HepG2 (cell line): ENCODE measurements around the gene SETD7. TPM values are rescaled to one million over a fixed set of nuclear protein-coding genes. Genes with fewer than 3 reads are reported as not detected.

Source experiments
- ARNT ChIP-seq: fragments of 450-650 bp; IDR thresholded peaks from 2 replicates; pipeline ENCODE4 v1.6.1; 2017
- CBFB ChIP-seq: sonication (generic); formaldehyde crosslinking; IDR thresholded peaks from 2 replicates; pipeline ENCODE4 v1.4.0; 2020; ENCODE audit warnings: missing genetic modification reagents
- CBX1 ChIP-seq: IDR thresholded peaks from one replicate; pipeline ENCODE4 v1.6.1; 2016; ENCODE audit warnings: antibody characterized with exemption, low read depth
- CREM ChIP-seq, 2 experiments: sonication (generic) in 1 of 2; formaldehyde crosslinking in 1 of 2; IDR thresholded peaks; 2 replicates each; pipeline versions ENCODE4 v1.4.0 to v1.6.1; 2016 to 2020; ENCODE audit warnings: antibody characterized with exemption in 1 of 2, mild to moderate bottlenecking in 1 of 2, missing genetic modification reagents in 1 of 2
- IRF2 ChIP-seq: IDR thresholded peaks from 2 replicates; pipeline ENCODE4 v1.6.1; 2018; ENCODE audit warnings: missing genetic modification reagents, missing compliant biosample characterization
- KAT2B ChIP-seq: fragments of 150-350 bp; IDR thresholded peaks from 2 replicates; pipeline ENCODE4 v1.6.1; 2014; ENCODE audit warnings: low read depth, low read length, borderline replicate concordance
- MTA3 ChIP-seq: sonication (generic); formaldehyde crosslinking; IDR thresholded peaks from 2 replicates; pipeline ENCODE4 v1.4.0; 2020; ENCODE audit warnings: missing genetic modification reagents
- RAD21 ChIP-seq: fragments of 450-650 bp; formaldehyde crosslinking; IDR thresholded peaks from 2 replicates; pipeline ENCODE4 v1.5.0; 2020; ENCODE audit warnings: mild to moderate bottlenecking
- SMAD1 ChIP-seq: sonication (generic); formaldehyde crosslinking; IDR thresholded peaks from 2 replicates; pipeline ENCODE4 v1.4.0; 2020; ENCODE audit warnings: missing genetic modification reagents, low read depth, mild to moderate bottlenecking, borderline replicate concordance
- XRCC5 ChIP-seq: fragments of 200-400 bp; formaldehyde crosslinking; optimal IDR thresholded peaks from 2 replicates; pipeline ENCODE3; 2017; ENCODE audit warnings: mild to moderate bottlenecking, low read length
- ZBTB38 ChIP-seq: sonication (generic); formaldehyde crosslinking; IDR thresholded peaks from 2 replicates; pipeline ENCODE4 v1.5.1; 2020; ENCODE audit warnings: mild to moderate bottlenecking, missing genetic modification reagents
- ZC3H13 ChIP-seq: sonication (generic); formaldehyde crosslinking; IDR thresholded peaks from 2 replicates; pipeline ENCODE4 v1.8.1; 2023; ENCODE audit warnings: mild to moderate bottlenecking, missing genetic modification reagents, moderate library complexity
- ZNF10 ChIP-seq: sonication (generic); formaldehyde crosslinking; IDR thresholded peaks from 2 replicates; pipeline ENCODE4 v1.4.0; 2020; ENCODE audit warnings: mild to moderate bottlenecking, low read depth, missing genetic modification reagents, borderline replicate concordance
- ZNF382 ChIP-seq: sonication (generic); formaldehyde crosslinking; IDR thresholded peaks from 2 replicates; pipeline ENCODE4 v1.5.0; 2020; ENCODE audit warnings: missing genetic modification reagents, mild to moderate bottlenecking, borderline replicate concordance
- ZNF607 ChIP-seq: sonication (generic); formaldehyde crosslinking; IDR thresholded peaks from 2 replicates; pipeline ENCODE4 v1.5.1; 2020; ENCODE audit warnings: missing genetic modification reagents, mild to moderate bottlenecking, borderline replicate concordance
- ZNF720 ChIP-seq: sonication (generic); formaldehyde crosslinking; IDR thresholded peaks from 2 replicates; pipeline ENCODE4 v1.4.0; 2020; ENCODE audit warnings: missing genetic modification reagents
- ZNF777 ChIP-seq: sonication (generic); formaldehyde crosslinking; IDR thresholded peaks from 2 replicates; pipeline ENCODE4 v1.4.0; 2020; ENCODE audit warnings: missing genetic modification reagents
- ZSCAN9 ChIP-seq: IDR thresholded peaks from 2 replicates; pipeline ENCODE4 v1.6.1; 2016; ENCODE audit warnings: borderline replicate concordance
- polyA plus RNA-seq, 8 experiments: library from polyadenylated mRNA; depleted of rRNA in 3 of 8; stranded (reverse) in 7 of 8; unstranded in 1 of 8; fragments of >200 nt; fragmentation: Illumina TruSeq in 4 of 8; extraction: Trizol in 4 of 8; gene quantifications; 2 replicates each; pipeline versions ENCODE4 v1.2.1 to v1.2.3, GENCODE V29; 2011 to 2016; ENCODE audit warnings: low read depth in 4 of 8, missing spikeins in 1 of 8, mixed read lengths in 1 of 8; ENCODE audit not compliant: insufficient read depth in 1 of 8
- total RNA-seq, 5 experiments: library from RNA; depleted of rRNA; stranded (reverse); fragments of >200 nt; fragmentation: Illumina TruSeq; extraction: Trizol; gene quantifications; 2 replicates each; pipeline ENCODE4 v1.2.3, GENCODE V29; 2016; ENCODE audit warnings: low read depth in 1 of 5
- TF ChIP-seq, protein P1 (sequence below): IDR thresholded peaks from 2 replicates; pipeline ENCODE4 v1.4.0; 2020; ENCODE audit warnings: mild to moderate bottlenecking, missing genetic modification reagents
- TF ChIP-seq, protein P2 (sequence below): IDR thresholded peaks from 2 replicates; pipeline ENCODE4 v1.6.1; 2012; ENCODE audit warnings: inconsistent platforms
- TF ChIP-seq, protein P3 (sequence below): sonication (generic); IDR thresholded peaks from 2 replicates; pipeline ENCODE4 v1.6.1; 2016; ENCODE audit warnings: low read depth, borderline replicate concordance
- TF ChIP-seq, protein P4 (sequence below): sonication (generic); formaldehyde crosslinking; IDR thresholded peaks from 2 replicates; pipeline ENCODE4 v1.4.0; 2020; ENCODE audit warnings: mild to moderate bottlenecking, missing genetic modification reagents
- TF ChIP-seq, protein P5 (sequence below): IDR thresholded peaks from 2 replicates; pipeline ENCODE4 v1.6.1; 2018; ENCODE audit warnings: missing genetic modification reagents

SETD7 gene
- total and polyA plus RNA-seq, 2 of the 13 experiments (the other 11 are each of a cell fraction or from before 2014, with no cell fraction given), result 0.08 to 0.22 TPM

DNA sequence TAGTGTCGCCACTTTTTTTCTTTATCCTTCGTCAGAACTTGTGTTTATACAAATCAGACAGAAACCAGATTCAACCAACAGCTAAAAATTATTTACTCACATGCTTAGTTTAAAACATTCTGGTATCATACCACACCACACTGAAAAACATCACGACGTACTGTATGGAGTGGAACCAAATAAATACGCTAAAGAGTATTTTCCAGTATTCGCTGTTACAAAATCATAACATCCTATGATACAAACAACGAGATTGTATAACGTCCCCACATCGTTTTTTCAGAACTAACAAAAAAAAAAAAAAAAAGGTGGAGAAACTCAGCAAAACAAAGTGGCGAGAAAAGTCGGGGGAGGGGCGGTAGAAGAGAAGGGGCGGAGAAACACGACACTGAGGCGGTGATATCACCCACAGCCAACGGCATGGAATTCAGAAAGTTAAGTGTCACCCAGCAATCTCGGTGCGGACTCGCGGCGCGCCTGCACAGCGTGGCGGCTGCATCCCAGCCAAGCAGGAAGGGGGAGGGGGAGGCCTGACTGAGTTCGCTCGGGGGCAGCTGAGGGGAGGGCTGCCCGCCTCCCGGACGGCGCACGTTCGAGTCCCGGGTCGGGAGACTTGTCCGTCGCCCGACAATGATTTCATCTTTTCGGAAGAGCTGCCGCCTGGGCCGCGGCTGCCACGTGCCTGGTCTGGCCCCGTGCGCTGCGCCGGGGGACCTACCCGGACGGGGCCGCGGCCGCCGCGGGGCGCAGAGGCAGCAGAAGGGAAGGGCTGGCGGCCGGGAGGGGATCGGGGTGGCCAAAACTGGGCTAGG is 920 bp downstream of the SETD7 start (continued):
- no peak for TF ChIP-seq ZSCAN9 (CRISPR knock-in tag)
- TF ChIP-seq ZNF382, result no peak
- no peak for TF ChIP-seq SMAD1 (CRISPR knock-in tag)
- no peak for TF ChIP-seq IRF2 (CRISPR knock-in tag)
- TF ChIP-seq ZNF720 (CRISPR knock-in tag), result no peak
- TF ChIP-seq, protein P1, sequence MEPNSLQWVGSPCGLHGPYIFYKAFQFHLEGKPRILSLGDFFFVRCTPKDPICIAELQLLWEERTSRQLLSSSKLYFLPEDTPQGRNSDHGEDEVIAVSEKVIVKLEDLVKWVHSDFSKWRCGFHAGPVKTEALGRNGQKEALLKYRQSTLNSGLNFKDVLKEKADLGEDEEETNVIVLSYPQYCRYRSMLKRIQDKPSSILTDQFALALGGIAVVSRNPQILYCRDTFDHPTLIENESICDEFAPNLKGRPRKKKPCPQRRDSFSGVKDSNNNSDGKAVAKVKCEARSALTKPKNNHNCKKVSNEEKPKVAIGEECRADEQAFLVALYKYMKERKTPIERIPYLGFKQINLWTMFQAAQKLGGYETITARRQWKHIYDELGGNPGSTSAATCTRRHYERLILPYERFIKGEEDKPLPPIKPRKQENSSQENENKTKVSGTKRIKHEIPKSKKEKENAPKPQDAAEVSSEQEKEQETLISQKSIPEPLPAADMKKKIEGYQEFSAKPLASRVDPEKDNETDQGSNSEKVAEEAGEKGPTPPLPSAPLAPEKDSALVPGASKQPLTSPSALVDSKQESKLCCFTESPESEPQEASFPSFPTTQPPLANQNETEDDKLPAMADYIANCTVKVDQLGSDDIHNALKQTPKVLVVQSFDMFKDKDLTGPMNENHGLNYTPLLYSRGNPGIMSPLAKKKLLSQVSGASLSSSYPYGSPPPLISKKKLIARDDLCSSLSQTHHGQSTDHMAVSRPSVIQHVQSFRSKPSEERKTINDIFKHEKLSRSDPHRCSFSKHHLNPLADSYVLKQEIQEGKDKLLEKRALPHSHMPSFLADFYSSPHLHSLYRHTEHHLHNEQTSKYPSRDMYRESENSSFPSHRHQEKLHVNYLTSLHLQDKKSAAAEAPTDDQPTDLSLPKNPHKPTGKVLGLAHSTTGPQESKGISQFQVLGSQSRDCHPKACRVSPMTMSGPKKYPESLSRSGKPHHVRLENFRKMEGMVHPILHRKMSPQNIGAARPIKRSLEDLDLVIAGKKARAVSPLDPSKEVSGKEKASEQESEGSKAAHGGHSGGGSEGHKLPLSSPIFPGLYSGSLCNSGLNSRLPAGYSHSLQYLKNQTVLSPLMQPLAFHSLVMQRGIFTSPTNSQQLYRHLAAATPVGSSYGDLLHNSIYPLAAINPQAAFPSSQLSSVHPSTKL (CRISPR knock-in tag), result no peak; the same call in 1 of the 2 replicates
- TF ChIP-seq ZC3H13, result no peak
- no peak for TF ChIP-seq CREM (IDR thresholded peaks at IDR 0.05)
- no peak for TF ChIP-seq CREM (CRISPR knock-in tag; IDR thresholded peaks at IDR 0.05)
- TF ChIP-seq, protein P2, sequence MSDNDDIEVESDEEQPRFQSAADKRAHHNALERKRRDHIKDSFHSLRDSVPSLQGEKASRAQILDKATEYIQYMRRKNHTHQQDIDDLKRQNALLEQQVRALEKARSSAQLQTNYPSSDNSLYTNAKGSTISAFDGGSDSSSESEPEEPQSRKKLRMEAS, result peak; percentile 73
- TF ChIP-seq, protein P3, sequence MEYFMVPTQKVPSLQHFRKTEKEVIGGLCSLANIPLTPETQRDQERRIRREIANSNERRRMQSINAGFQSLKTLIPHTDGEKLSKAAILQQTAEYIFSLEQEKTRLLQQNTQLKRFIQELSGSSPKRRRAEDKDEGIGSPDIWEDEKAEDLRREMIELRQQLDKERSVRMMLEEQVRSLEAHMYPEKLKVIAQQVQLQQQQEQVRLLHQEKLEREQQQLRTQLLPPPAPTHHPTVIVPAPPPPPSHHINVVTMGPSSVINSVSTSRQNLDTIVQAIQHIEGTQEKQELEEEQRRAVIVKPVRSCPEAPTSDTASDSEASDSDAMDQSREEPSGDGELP, result no peak
- no peak for TF ChIP-seq ARNT
- TF ChIP-seq KAT2B, result no peak
- no peak for TF ChIP-seq RAD21 (CRISPR knock-in tag)
- peak; percentile 73; the same call in 1 of the 2 replicates for TF ChIP-seq ZNF777
- TF ChIP-seq ZBTB38, result no peak
- TF ChIP-seq CBX1, result no peak
- TF ChIP-seq XRCC5, result peak; percentile 33
- TF ChIP-seq, protein P4, sequence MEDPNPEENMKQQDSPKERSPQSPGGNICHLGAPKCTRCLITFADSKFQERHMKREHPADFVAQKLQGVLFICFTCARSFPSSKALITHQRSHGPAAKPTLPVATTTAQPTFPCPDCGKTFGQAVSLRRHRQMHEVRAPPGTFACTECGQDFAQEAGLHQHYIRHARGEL (CRISPR knock-in tag), result no peak
- TF ChIP-seq, protein P5, sequence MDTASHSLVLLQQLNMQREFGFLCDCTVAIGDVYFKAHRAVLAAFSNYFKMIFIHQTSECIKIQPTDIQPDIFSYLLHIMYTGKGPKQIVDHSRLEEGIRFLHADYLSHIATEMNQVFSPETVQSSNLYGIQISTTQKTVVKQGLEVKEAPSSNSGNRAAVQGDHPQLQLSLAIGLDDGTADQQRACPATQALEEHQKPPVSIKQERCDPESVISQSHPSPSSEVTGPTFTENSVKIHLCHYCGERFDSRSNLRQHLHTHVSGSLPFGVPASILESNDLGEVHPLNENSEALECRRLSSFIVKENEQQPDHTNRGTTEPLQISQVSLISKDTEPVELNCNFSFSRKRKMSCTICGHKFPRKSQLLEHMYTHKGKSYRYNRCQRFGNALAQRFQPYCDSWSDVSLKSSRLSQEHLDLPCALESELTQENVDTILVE (CRISPR knock-in tag), result no peak
- TF ChIP-seq ZNF10, result no peak
- TF ChIP-seq MTA3 (CRISPR knock-in tag), result no peak
- TF ChIP-seq CBFB, result no peak
- TF ChIP-seq ZNF607 (CRISPR knock-in tag), result no peak
